Osteoblast (primary cell): ENCODE measurements around the gene ERC1. TPM values are rescaled to one million over a fixed set of nuclear protein-coding genes. Genes with fewer than 3 reads are reported as not detected.

Source experiments
- DNase-seq: peaks from one replicate; pipeline ENCODE4 v3.0.0; 2011; ENCODE audit warnings: low spot score, mixed read lengths; ENCODE audit not compliant: insufficient read length; ENCODE audit errors: missing footprints
- H2AFZ ChIP-seq: 2 replicates; pipeline ENCODE4 v1.6.0; 2011; ENCODE audit warnings: mild to moderate bottlenecking, low read length
- H3K27ac ChIP-seq: 2 replicates; pipeline ENCODE4 v1.5.1; 2011; ENCODE audit warnings: mild to moderate bottlenecking, low read depth, low read length, moderate library complexity
- H3K27me3 ChIP-seq: 2 replicates; pipeline ENCODE4 v1.6.0; 2012; ENCODE audit warnings: mild to moderate bottlenecking, control low read depth, inconsistent platforms, low read length, moderate library complexity; ENCODE audit not compliant: insufficient read depth
- H3K36me3 ChIP-seq: 2 replicates; pipeline ENCODE4 v1.5.1; 2011; ENCODE audit warnings: mild to moderate bottlenecking, low read length, control low read depth, moderate library complexity; ENCODE audit not compliant: insufficient read depth
- H3K4me1 ChIP-seq: 2 replicates; pipeline ENCODE4 v1.5.1; 2011; ENCODE audit warnings: mild to moderate bottlenecking, low read length, control low read depth, moderate library complexity; ENCODE audit not compliant: insufficient read depth
- H3K4me2 ChIP-seq: 2 replicates; pipeline ENCODE4 v1.6.0; 2011; ENCODE audit warnings: mild to moderate bottlenecking, low read length; ENCODE audit not compliant: insufficient read depth
- H3K4me3 ChIP-seq: fragments of 200-600 bp; sonication (generic); 3 replicates; pipeline ENCODE4 v1.5.1; 2012; ENCODE audit warnings: mild to moderate bottlenecking, low read length, inconsistent platforms; ENCODE audit not compliant: insufficient read depth
- H3K79me2 ChIP-seq: 2 replicates; pipeline ENCODE4 v1.6.0; 2012; ENCODE audit warnings: mild to moderate bottlenecking, low read length, control low read depth, inconsistent platforms; ENCODE audit not compliant: insufficient read depth
- H3K9me3 ChIP-seq: 2 replicates; pipeline ENCODE4 v1.5.1; 2011; ENCODE audit warnings: low read depth, low read length, control low read depth
- H4K20me1 ChIP-seq: 2 replicates; pipeline ENCODE4 v1.6.0; 2012; ENCODE audit warnings: mild to moderate bottlenecking, low read length, control low read depth; ENCODE audit not compliant: insufficient read depth
- CTCF ChIP-seq: IDR thresholded peaks from 2 replicates; pipeline ENCODE4 v1.5.1; 2011; ENCODE audit warnings: mild to moderate bottlenecking, low read depth, low read length, moderate library complexity; ENCODE audit errors: extremely low read depth
- total RNA-seq: library from RNA; depleted of rRNA; stranded (reverse); fragments of >200 nt; gene quantifications from 2 replicates; pipeline ENCODE4 v1.2.3, GENCODE V29; 2012

The ERC1 gene
- total RNA-seq, 1 donor: 36.2 TPM

GRCh38 chr12:1357171-1357570 is 366.1 kb downstream of the ERC1 start:
- H3K36me3 ChIP-seq: no peaks in the 10 kb centered on the region
- TF ChIP-seq CTCF: no peak
- H3K9me3 ChIP-seq: no peaks in the 10 kb centered on the region
- H3K27me3 ChIP-seq: no peaks in the 10 kb centered on the region
- H2AFZ ChIP-seq: no peak overlapping the region
- no peaks in the 10 kb centered on the region for H3K79me2 ChIP-seq
- no peak overlapping the region for H3K4me3 ChIP-seq
- peak overlapping the region; percentile 28 for H3K4me2 ChIP-seq
- H4K20me1 ChIP-seq: no peaks in the 10 kb centered on the region
- peaks cover 23% of the 10 kb centered on the region for H3K4me1 ChIP-seq
- DNase-seq: no peak
- H3K27ac ChIP-seq: no peak overlapping the region

- Histone ChIP-seq H3K4me2 (no peak overlapping the region), H3K27ac (no peak overlapping the region), H3K36me3 (no peaks in the 10 kb centered on the region), H3K4me3 (no peak overlapping the region), H3K9me3 (no peaks in the 10 kb centered on the region), H3K79me2 (no peaks in the 10 kb centered on the region), H4K20me1 (no peaks in the 10 kb centered on the region), H2AFZ (no peak overlapping the region), H3K4me1 (peaks cover 23% of the 10 kb centered on the region), H3K27me3 (no peaks in the 10 kb centered on the region)
- TF ChIP-seq CTCF: no peak
- no peak for DNase-seq
These were observed 366.7 kb downstream of the ERC1 start for GRCh38 chr12:1357711-1358110.

GRCh38 chr12:1360441-1361210 is 369.6 kb downstream of the ERC1 start:
- Histone ChIP-seq H3K9me3 (no peaks in the 10 kb centered on the region), H3K79me2 (no peaks in the 10 kb centered on the region), H3K4me2 (no peak overlapping the region), H3K4me1 (peaks cover 23% of the 10 kb centered on the region), H3K27me3 (no peaks in the 10 kb centered on the region), H3K27ac (peak overlapping the region; percentile 54), H4K20me1 (no peaks in the 10 kb centered on the region), H3K4me3 (no peak overlapping the region), H3K36me3 (no peaks in the 10 kb centered on the region), H2AFZ (no peak overlapping the region)
- no peak for DNase-seq
- TF ChIP-seq CTCF: no peak

GRCh38 chr12:1362143-1362662 is 371.2 kb downstream of the ERC1 start:
- Histone ChIP-seq H3K4me3 (no peak overlapping the region), H3K9me3 (no peaks in the 10 kb centered on the region)
- TF ChIP-seq CTCF: no peak

More at GRCh38 chr12:1362143-1362662, 371.2 kb downstream of the ERC1 start:
- Histone ChIP-seq H3K4me2 (no peak overlapping the region), H3K36me3 (no peaks in the 10 kb centered on the region), H3K27me3 (no peaks in the 10 kb centered on the region), H3K27ac (no peak overlapping the region), H2AFZ (no peak overlapping the region), H3K4me1 (peaks cover 11% of the 10 kb centered on the region), H3K79me2 (no peaks in the 10 kb centered on the region), H4K20me1 (no peaks in the 10 kb centered on the region)
- no peak for DNase-seq
